Mesothelial cell of epicardium (in vitro differentiated cells): ENCODE data around the gene CHSY3. TPM values are rescaled to one million over a fixed set of nuclear protein-coding genes. Genes with fewer than 3 reads are reported as not detected.

Experiments
- DNase-seq, 2 experiments: peaks; one replicate each; pipeline ENCODE4 v3.0.0; 2021; ENCODE audit warnings: low spot score in 2 of 2; ENCODE audit not compliant: unreplicated experiment in 2 of 2
- H3K27ac Mint-ChIP-seq: 2 replicates; pipeline ENCODE4 v1.8.0; 2021; ENCODE audit warnings: mixed read lengths
- H3K27me3 Mint-ChIP-seq: 2 replicates; pipeline ENCODE4 v1.8.0; 2021; ENCODE audit warnings: low read depth, mixed read lengths
- H3K36me3 Mint-ChIP-seq: 2 replicates; pipeline ENCODE4 v1.8.0; 2021; ENCODE audit warnings: mixed read lengths
- H3K4me1 Mint-ChIP-seq: 2 replicates; pipeline ENCODE4 v1.8.0; 2021; ENCODE audit warnings: mixed read lengths
- H3K4me3 Mint-ChIP-seq: 2 replicates; pipeline ENCODE4 v1.8.0; 2021; ENCODE audit warnings: mild to moderate bottlenecking, moderate library complexity, mixed read lengths
- H3K9me3 Mint-ChIP-seq: 2 replicates; pipeline ENCODE4 v1.8.0; 2021; ENCODE audit warnings: mixed read lengths
- CTCF ChIP-seq: fragments of 200-600 bp; sonication (generic); IDR thresholded peaks from one replicate; pipeline ENCODE4 v1.5.0; 2021; ENCODE audit warnings: antibody characterized with exemption; ENCODE audit not compliant: unreplicated experiment
- total RNA-seq: library from RNA; stranded (reverse); gene quantifications from 3 replicates; pipeline ENCODE4 v1.2.1, GENCODE V29; 2021

Gene CHSY3
- total RNA-seq, 1 donor from 2014 or later = 4.8 TPM

GRCh38 chr5:130074820-130075219 lies 170.6 kb downstream of the CHSY3 start:
- TF ChIP-seq CTCF = no peak
- Mint-ChIP-seq H3K27me3 (no peaks in the 10 kb centered on the region), H3K36me3 (no peaks in the 10 kb centered on the region), H3K4me1 (no peaks in the 10 kb centered on the region), H3K4me3 (no peak overlapping the region), H3K9me3 (no peaks in the 10 kb centered on the region), H3K27ac (no peak overlapping the region)
- DNase-seq = no peak

GRCh38 chr5:130077007-130077406 lies 172.7 kb downstream of the CHSY3 start:
- TF ChIP-seq CTCF = no peak
- H3K27me3 Mint-ChIP-seq = no peaks in the 10 kb centered on the region
- no peaks in the 10 kb centered on the region for H3K9me3 Mint-ChIP-seq
- no peaks in the 10 kb centered on the region for H3K36me3 Mint-ChIP-seq
- no peak overlapping the region for H3K4me3 Mint-ChIP-seq
- no peak overlapping the region for H3K27ac Mint-ChIP-seq
- no peak for DNase-seq
- H3K4me1 Mint-ChIP-seq = no peaks in the 10 kb centered on the region

- no peak for DNase-seq
- Mint-ChIP-seq H3K36me3 (no peaks in the 10 kb centered on the region), H3K4me3 (no peak overlapping the region), H3K4me1 (no peaks in the 10 kb centered on the region), H3K9me3 (no peaks in the 10 kb centered on the region), H3K27me3 (no peaks in the 10 kb centered on the region), H3K27ac (no peak overlapping the region)
- TF ChIP-seq CTCF = no peak
These were observed 174.4 kb downstream of the CHSY3 start for GRCh38 chr5:130078661-130079060.

- Mint-ChIP-seq H3K4me1 (peaks cover 6% of the 10 kb centered on the region), H3K27ac (no peak overlapping the region), H3K9me3 (peaks cover 9% of the 10 kb centered on the region), H3K4me3 (no peak overlapping the region), H3K36me3 (no peaks in the 10 kb centered on the region), H3K27me3 (no peaks in the 10 kb centered on the region)
- no peak for TF ChIP-seq CTCF
- no peak for DNase-seq
These were observed 186.5 kb downstream of the CHSY3 start for GRCh38 chr5:130090569-130091270.

- Mint-ChIP-seq H3K27ac (no peak overlapping the region), H3K27me3 (no peaks in the 10 kb centered on the region), H3K4me3 (no peak overlapping the region), H3K9me3 (peaks cover 9% of the 10 kb centered on the region), H3K36me3 (no peaks in the 10 kb centered on the region), H3K4me1 (peaks cover 6% of the 10 kb centered on the region)
- no peak for DNase-seq
- TF ChIP-seq CTCF = no peak
These were observed 188.7 kb downstream of the CHSY3 start for GRCh38 chr5:130092991-130093390.
